HepG2 (cell line): Measurements from ENCODE around the gene RAET1L.

Source experiments
- ATF2 ChIP-seq: sonication (generic); formaldehyde crosslinking; IDR thresholded peaks from 2 replicates; pipeline ENCODE4 v1.4.0; 2020; ENCODE audit warnings: missing genetic modification reagents
- CTCF ChIP-seq: sonication (generic); formaldehyde crosslinking; IDR thresholded peaks from 2 replicates; pipeline ENCODE4 v1.5.0; 2020; ENCODE audit warnings: mild to moderate bottlenecking, missing genetic modification reagents, moderate library complexity
- EZH2 ChIP-seq: conservative IDR thresholded peaks from 2 replicates; pipeline ENCODE4 v1.6.1; 2012; ENCODE audit warnings: mild to moderate bottlenecking, low read depth, low read length, moderate library complexity
- ISL2 ChIP-seq: sonication (generic); formaldehyde crosslinking; IDR thresholded peaks from 2 replicates; pipeline ENCODE4 v1.5.0; 2020; ENCODE audit warnings: missing genetic modification reagents
- MTF1 ChIP-seq: sonication (generic); formaldehyde crosslinking; IDR thresholded peaks from 2 replicates; pipeline ENCODE4 v1.5.0; 2020; ENCODE audit warnings: missing genetic modification reagents
- MXI1 ChIP-seq: IDR thresholded peaks from 3 replicates; pipeline ENCODE4 v1.6.1; 2012; ENCODE audit warnings: low read depth, low read length, inconsistent platforms, borderline replicate concordance
- NR2C2 ChIP-seq: sonication (generic); formaldehyde crosslinking; IDR thresholded peaks from 2 replicates; pipeline ENCODE4 v1.4.0; 2020; ENCODE audit warnings: missing genetic modification reagents, mild to moderate bottlenecking, moderate library complexity, borderline replicate concordance
- PRDM15 ChIP-seq: sonication (generic); formaldehyde crosslinking; IDR thresholded peaks from 2 replicates; pipeline ENCODE4 v1.4.0; 2020; ENCODE audit warnings: missing genetic modification reagents
- TBP ChIP-seq: sonication (generic); formaldehyde crosslinking; IDR thresholded peaks from 2 replicates; pipeline ENCODE4 v1.5.0; 2020; ENCODE audit warnings: missing genetic modification reagents
- ZMAT3 ChIP-seq: sonication (generic); formaldehyde crosslinking; conservative IDR thresholded peaks from 2 replicates; pipeline ENCODE4 v1.7.0; 2021; ENCODE audit warnings: missing genetic modification reagents
- ZNF207 ChIP-seq: fragments of 450-650 bp; IDR thresholded peaks from 2 replicates; pipeline ENCODE4 v1.6.1; 2016; ENCODE audit warnings: antibody characterized with exemption, borderline replicate concordance
- ZNF362 ChIP-seq: sonication (generic); formaldehyde crosslinking; IDR thresholded peaks from 2 replicates; pipeline ENCODE4 v1.4.0; 2020; ENCODE audit warnings: missing genetic modification reagents, mild to moderate bottlenecking, borderline replicate concordance
- ZNF777 ChIP-seq: sonication (generic); formaldehyde crosslinking; IDR thresholded peaks from 2 replicates; pipeline ENCODE4 v1.4.0; 2020; ENCODE audit warnings: missing genetic modification reagents
- ZNF788 ChIP-seq: sonication (generic); formaldehyde crosslinking; IDR thresholded peaks from 2 replicates; pipeline ENCODE4 v1.5.0; 2020; ENCODE audit warnings: mild to moderate bottlenecking, missing genetic modification reagents, borderline replicate concordance

- TF ChIP-seq EZH2 (no peak), ZNF777 (CRISPR knock-in tag) (no peak), CTCF (no peak), ZMAT3 (no peak), ISL2 (CRISPR knock-in tag) (no peak), ZNF362 (CRISPR knock-in tag) (no peak), MTF1 (CRISPR knock-in tag) (no peak), ZNF207 (no peak), NR2C2 (CRISPR knock-in tag) (no peak), PRDM15 (no peak), MXI1 (no peak), ZNF788 (no peak), TBP (CRISPR knock-in tag) (no peak), ATF2 (no peak)
These were observed 22.8 kb upstream of the RAET1L start for GRCh38 chr6:150048099-150048498.
